ENCODE results near the gene AHR. TPM values are rescaled to one million over a fixed set of nuclear protein-coding genes. Genes with fewer than 3 reads are reported as not detected.
"Not testable (repeated sequence)": the region's sequence is repeated elsewhere in the genome, so short reads cannot be mapped to it uniquely, and the experiment has no call there.

AHR gene
- total RNA-seq, 2 donors from 2014 or later: 5.6 to 6.0 TPM

DNA sequence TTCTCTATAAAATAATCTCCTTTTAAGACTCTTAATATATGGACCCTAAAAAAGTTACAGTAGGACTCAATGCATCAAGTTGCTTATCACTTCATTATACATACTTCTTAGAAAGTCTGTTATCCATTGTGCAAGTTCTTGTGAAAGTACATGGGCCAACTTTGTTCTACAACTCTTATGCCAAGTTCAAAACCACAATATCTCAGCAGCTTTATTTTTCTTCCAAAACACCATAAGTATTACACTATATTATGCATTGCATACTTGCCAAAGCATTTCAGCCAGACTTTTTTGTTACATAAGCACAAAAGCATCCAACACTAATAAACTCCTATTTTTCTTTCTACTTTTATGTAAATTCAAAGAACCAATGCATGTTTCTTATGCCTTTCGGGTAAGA lies 94.4 kb downstream of the AHR start:
- TF ChIP-seq, protein P1, sequence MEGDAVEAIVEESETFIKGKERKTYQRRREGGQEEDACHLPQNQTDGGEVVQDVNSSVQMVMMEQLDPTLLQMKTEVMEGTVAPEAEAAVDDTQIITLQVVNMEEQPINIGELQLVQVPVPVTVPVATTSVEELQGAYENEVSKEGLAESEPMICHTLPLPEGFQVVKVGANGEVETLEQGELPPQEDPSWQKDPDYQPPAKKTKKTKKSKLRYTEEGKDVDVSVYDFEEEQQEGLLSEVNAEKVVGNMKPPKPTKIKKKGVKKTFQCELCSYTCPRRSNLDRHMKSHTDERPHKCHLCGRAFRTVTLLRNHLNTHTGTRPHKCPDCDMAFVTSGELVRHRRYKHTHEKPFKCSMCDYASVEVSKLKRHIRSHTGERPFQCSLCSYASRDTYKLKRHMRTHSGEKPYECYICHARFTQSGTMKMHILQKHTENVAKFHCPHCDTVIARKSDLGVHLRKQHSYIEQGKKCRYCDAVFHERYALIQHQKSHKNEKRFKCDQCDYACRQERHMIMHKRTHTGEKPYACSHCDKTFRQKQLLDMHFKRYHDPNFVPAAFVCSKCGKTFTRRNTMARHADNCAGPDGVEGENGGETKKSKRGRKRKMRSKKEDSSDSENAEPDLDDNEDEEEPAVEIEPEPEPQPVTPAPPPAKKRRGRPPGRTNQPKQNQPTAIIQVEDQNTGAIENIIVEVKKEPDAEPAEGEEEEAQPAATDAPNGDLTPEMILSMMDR (conservative IDR thresholded peaks at IDR 0.05): no peak
- WGBS, 2 experiments (ENCODE audit: insufficient coverage in 1 of 2, insufficient read length in 1 of 2): 86 to 100% methylated on average over 1 of the region's 1 CpG
- Histone ChIP-seq H3K4me3 (ENCODE audit: low read length) (no peak overlapping the region), H3K36me3 (ENCODE audit: control insufficient read depth, insufficient read depth, low read length) (no peaks in the 10 kb centered on the region), H3K9me3 (ENCODE audit: control insufficient read depth, low read length) (peaks cover 20% of the 10 kb centered on the region), H3K27ac (ENCODE audit: low read depth, low read length) (no peak overlapping the region), H3K4me1 (ENCODE audit: control insufficient read depth, insufficient read depth, low read length) (no peaks in the 10 kb centered on the region), H3K9ac (ENCODE audit: extremely low read depth, low read length, poor library complexity, severe bottlenecking) (no peak overlapping the region), H3K27me3 (ENCODE audit: control insufficient read depth, insufficient read depth, low read length, poor library complexity, severe bottlenecking) (no peaks in the 10 kb centered on the region)
- H3K27ac Mint-ChIP-seq: no peak overlapping the region
- peaks cover 4% of the 10 kb centered on the region for H3K36me3 Mint-ChIP-seq (ENCODE audit: low read depth)
- H3K9me3 Mint-ChIP-seq: peaks cover 34% of the 10 kb centered on the region
- H3K27me3 Mint-ChIP-seq (ENCODE audit: insufficient read depth): no peaks in the 10 kb centered on the region
- H3K4me3 Mint-ChIP-seq: no peak overlapping the region
- no peaks in the 10 kb centered on the region for H3K4me1 Mint-ChIP-seq
- no peak for DNase-seq

DNA sequence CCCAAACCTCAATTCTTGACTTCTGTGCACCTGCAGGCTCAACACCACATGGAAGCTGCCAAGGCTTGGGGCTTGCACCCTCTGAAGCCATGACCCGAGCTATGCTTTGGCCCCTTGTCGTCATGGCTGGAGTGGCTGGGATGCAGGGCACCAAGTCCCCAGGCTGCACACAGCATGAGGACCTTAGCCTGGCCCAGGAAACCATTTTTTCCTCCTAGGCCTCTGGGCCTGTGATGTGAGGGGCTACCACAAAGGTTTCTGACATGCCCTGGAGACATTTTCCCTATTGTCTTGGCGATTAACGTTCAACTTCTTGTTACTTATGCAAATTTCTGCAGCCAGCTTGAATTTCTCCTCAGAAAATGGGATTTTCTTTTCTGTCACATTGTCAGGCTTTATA lies 96.1 kb downstream of the AHR start:
- not testable (repeated sequence) for H3K27ac Mint-ChIP-seq; H3K27ac ChIP-seq (ENCODE audit: low read depth, low read length); H3K4me1 ChIP-seq (ENCODE audit: control insufficient read depth, insufficient read depth, low read length); H3K4me1 Mint-ChIP-seq; H3K27me3 Mint-ChIP-seq (ENCODE audit: insufficient read depth); H3K36me3 Mint-ChIP-seq (ENCODE audit: low read depth); H3K27me3 ChIP-seq (ENCODE audit: control insufficient read depth, insufficient read depth, low read length, poor library complexity, severe bottlenecking); H3K9ac ChIP-seq (ENCODE audit: extremely low read depth, low read length, poor library complexity, severe bottlenecking); DNase-seq; H3K36me3 ChIP-seq (ENCODE audit: control insufficient read depth, insufficient read depth, low read length); H3K4me3 ChIP-seq (ENCODE audit: low read length); H3K4me3 Mint-ChIP-seq
- 82 to 96% methylated on average over 2 to 4 of the region's 4 CpGs for WGBS, 2 experiments (ENCODE audit: insufficient coverage in 1 of 2, insufficient read length in 1 of 2)
- H3K9me3 Mint-ChIP-seq: peaks cover 34% of the 10 kb centered on the region
- H3K9me3 ChIP-seq (ENCODE audit: control insufficient read depth, low read length): peaks cover 20% of the 10 kb centered on the region
